SK-N-MC (cell line): ENCODE measurements around the gene TLR9.

Experiments
- DNase-seq: peaks from one replicate; pipeline ENCODE4 v3.0.0-alpha.2; 2011; ENCODE audit warnings: low read depth, low spot score
- H3K27ac ChIP-seq: fragments of 200-600 bp; sonication (generic); 2 replicates; pipeline ENCODE4 v1.5.1; 2016; ENCODE audit warnings: mixed run types
- H3K36me3 ChIP-seq: fragments of 200-600 bp; sonication (generic); 2 replicates; pipeline ENCODE4 v1.6.1; 2017; ENCODE audit warnings: antibody characterized with exemption, low read length, mixed read lengths; ENCODE audit not compliant: insufficient read depth
- H3K4me3 ChIP-seq: fragments of 200-600 bp; sonication (generic); 2 replicates; pipeline ENCODE4 v1.5.1; 2016
- H3K9ac ChIP-seq: fragments of 200-600 bp; sonication (generic); 2 replicates; pipeline ENCODE4 v1.8.0; 2017; ENCODE audit warnings: mixed run types, mixed read lengths; ENCODE audit not compliant: insufficient read length
- H3K9me3 ChIP-seq: fragments of 200-600 bp; sonication (generic); 2 replicates; pipeline ENCODE4 v1.6.1; 2017; ENCODE audit warnings: low read depth, mild to moderate bottlenecking, antibody characterized with exemption, low read length, moderate library complexity, mixed read lengths
- EZH2 ChIP-seq: fragments of 200-600 bp; sonication (generic); IDR thresholded peaks from one replicate; pipeline ENCODE4 v1.6.1; 2017; ENCODE audit warnings: antibody characterized with exemption
- FOXP2 ChIP-seq: optimal IDR thresholded peaks from 2 replicates; pipeline ENCODE3; 2011; ENCODE audit warnings: mild to moderate bottlenecking, moderate library complexity; ENCODE audit not compliant: insufficient read depth; ENCODE audit errors: extremely low read length, control extremely low read depth
- POLR2AphosphoS5 ChIP-seq: IDR thresholded peaks from 2 replicates; pipeline ENCODE4 v1.6.1; 2012; ENCODE audit warnings: mild to moderate bottlenecking, low read depth, low read length, borderline replicate concordance

TLR9 gene

DNA sequence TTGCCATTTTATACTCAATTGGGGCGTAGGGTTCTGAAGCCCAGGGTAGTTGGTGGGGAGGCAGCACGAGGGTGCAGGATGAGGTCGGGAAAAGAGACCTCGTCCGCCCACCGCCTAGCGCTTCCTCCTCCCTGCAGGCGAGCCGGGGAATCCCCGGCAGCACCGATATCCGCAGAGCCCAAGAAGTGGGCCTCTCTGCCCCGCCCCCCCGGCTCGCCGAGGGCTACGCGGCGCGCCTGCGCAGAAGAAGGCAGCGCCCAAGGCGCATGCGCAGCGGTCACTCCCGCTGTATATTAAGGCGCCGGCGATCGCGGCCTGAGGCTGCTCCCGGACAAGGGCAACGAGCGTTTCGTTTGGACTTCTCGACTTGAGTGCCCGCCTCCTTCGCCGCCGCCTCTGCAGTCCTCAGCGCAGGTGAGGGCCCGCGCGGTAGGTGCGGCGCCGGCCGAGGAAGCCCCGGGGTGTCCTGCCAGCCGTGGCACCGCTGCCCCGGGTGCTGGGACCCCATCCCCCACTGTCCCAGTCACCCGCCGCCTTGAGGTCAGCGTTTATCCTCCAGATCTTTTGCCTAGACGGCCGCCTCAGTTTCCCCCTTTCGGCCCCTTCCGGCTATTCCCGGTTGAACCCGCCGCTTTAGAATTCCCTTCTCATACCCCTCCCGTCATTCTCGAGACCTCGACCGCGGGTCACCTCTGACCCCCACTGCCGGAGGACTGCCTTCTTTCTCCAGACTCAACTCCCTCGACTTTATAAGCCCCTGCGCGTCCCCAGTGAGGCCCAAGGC is 27.4 kb downstream of the TLR9 start, which contains the start of gene ALAS1:
TSS of gene ALAS1 (plus strand) at position 319 of the 784 bp plus-strand sequence. CDS start 1,082 bp downstream, outside the sequence.
- Histone ChIP-seq H3K9ac (peak within 1 kb of the TSS; percentile 83), H3K36me3 (peaks cover 19% of the 10 kb centered on the region), H3K9me3 (no peaks in the 10 kb centered on the region), H3K4me3 (peak within 1 kb of the TSS; percentile 83), H3K27ac (no peak within 1 kb of the TSS)
- TF ChIP-seq POLR2AphosphoS5, result peak; percentile 89
- no peak for TF ChIP-seq FOXP2
- TF ChIP-seq EZH2, result no peak
- peak; percentile 6 for DNase-seq

DNA sequence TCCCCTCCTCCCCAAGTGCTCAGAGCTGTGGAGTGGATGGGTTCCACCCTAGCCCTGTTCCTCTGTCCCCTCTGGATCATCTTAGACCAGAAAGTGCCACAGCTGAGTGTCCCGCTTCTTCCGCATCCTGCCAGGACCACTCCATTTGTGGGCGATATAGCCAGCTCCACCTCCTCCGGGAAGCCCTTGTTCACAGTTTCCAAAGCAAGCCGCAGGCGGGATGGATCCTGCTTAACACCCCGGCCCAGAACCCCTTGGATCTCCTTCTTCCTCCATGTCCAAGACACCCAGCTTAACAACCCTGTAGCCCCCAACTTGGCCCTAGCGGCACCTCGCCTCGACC is 28.0 kb downstream of the TLR9 start:
- Histone ChIP-seq H3K36me3 (peaks cover 14% of the 10 kb centered on the region), H3K27ac (no peak overlapping the region), H3K9me3 (no peaks in the 10 kb centered on the region), H3K9ac (peak overlapping the region; percentile 37), H3K4me3 (peak overlapping the region; percentile 83)
- no peak for DNase-seq
- TF ChIP-seq FOXP2 (no peak), EZH2 (no peak), POLR2AphosphoS5 (no peak)

DNA sequence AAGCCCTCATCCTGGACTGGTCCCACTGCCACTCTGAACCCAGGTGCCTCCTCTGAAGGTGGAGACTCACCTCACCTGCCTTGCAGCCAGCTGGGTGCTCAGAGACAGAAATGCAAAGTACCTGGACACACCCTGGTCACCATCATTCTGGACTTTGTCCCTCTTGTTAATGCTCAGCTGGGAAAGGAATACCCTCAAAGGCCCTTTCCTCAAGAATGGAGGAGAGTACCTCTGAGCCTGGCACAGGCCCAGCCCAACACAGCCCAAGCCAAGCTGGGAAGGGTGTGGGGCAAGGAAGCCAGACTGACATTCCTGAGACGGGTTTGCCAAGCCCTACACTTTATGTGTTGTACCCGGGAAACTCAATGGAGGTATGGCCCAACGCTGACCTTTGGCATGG is 28.5 kb downstream of the TLR9 start:
- H3K9ac ChIP-seq, result no peak overlapping the region
- no peaks in the 10 kb centered on the region for H3K9me3 ChIP-seq
- no peak overlapping the region for H3K27ac ChIP-seq
- no peak overlapping the region for H3K4me3 ChIP-seq
- TF ChIP-seq FOXP2 (no peak), POLR2AphosphoS5 (no peak), EZH2 (no peak)
- peaks cover 10% of the 10 kb centered on the region for H3K36me3 ChIP-seq
- DNase-seq, result no peak

DNA sequence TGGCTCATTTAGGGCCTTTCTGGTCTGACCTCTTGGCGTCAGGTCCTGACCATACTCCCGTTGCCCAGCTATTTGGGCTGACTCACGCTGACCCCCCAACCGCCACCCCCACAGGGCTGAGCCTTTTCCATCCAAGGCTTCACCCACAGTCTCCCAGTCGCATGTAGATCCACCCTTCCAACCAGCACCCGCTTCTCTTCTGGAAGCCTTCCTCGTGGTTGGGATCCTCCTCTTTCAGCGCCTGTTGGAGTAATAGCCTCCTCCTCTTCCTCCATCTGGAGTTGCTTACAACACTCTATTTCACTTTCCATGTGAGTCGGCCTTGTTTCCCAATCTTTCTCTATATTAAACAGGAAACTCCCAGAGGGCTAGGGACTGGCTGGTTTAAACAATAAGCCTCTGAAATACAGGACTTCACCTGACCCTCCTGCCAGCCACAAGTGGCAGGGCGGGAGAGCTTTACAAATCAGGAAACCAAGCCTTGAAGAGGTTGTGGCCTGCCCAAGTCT is 29.6 kb downstream of the TLR9 start:
- Histone ChIP-seq H3K4me3 (no peak overlapping the region), H3K9ac (no peak overlapping the region), H3K36me3 (peaks cover 4% of the 10 kb centered on the region; the same call in 1 of the 2 replicates), H3K27ac (no peak overlapping the region), H3K9me3 (no peaks in the 10 kb centered on the region)
- DNase-seq, result no peak
- TF ChIP-seq POLR2AphosphoS5, result no peak
- no peak for TF ChIP-seq FOXP2
- no peak for TF ChIP-seq EZH2

DNA sequence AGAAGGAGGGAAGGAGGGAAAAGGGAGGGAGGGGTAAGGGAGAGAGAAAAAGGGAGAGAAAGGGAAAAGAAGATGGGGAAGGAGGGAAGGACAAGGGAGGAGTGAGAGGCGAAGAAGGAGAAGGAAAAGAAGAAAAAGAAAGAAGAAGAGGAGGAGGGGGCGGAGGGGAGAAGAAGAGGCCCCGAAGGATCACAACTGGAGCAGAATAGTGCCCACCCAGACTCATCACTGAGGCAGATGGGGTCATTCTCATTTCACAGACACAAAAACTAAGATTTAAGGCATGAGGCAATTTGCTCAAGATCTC is 30.2 kb downstream of the TLR9 start:
- H3K9me3 ChIP-seq, result no peaks in the 10 kb centered on the region
- no peak overlapping the region for H3K4me3 ChIP-seq
- H3K36me3 ChIP-seq, result no peaks in the 10 kb centered on the region; the same call in 1 of the 2 replicates
- DNase-seq, result no peak
- H3K27ac ChIP-seq, result no peak overlapping the region
- TF ChIP-seq FOXP2 (no peak), POLR2AphosphoS5 (no peak), EZH2 (no peak)
- no peak overlapping the region for H3K9ac ChIP-seq

DNA sequence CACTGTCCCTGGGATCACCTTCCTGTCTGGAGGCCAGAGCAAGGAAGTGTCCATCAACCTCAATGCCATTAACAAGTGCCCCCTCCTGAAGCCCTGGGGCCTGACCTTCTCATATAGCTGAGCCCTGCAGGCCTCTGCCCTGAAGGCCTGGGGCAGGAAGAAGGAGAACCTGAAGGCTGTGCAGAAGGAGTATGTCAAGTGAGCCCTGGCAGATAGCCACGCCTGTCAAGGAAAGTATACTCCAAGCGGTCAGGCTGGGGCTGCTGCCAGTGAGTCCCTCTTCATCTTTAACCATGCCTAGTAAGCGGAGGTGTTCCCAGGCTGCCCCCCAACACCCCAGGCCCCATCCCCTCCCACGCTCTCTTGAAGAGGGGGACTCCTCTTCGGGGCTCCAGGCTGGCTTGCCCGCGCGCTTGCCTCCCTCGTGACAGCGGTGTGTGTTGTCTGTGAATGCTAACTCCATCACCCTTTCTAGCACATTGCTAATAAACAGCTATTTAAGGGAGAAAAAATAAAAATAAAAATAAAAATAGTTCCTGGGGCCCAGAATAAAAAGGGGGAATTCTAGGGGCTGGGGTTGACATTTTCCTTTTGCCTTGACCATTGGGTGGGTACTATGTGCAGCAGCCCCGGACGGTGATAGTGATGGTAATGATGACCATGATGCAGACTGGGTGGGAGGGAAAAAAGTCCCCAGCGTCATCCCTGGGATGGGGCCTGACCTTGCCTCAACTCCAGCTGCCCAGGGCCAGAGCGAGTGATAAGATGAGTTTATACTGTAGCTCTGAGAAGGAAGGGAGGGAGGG is 30.8 kb downstream of the TLR9 start:
- DNase-seq, result no peak
- Histone ChIP-seq H3K36me3 (no peaks in the 10 kb centered on the region), H3K4me3 (no peak overlapping the region), H3K27ac (no peak overlapping the region), H3K9me3 (no peaks in the 10 kb centered on the region), H3K9ac (no peak overlapping the region)
- no peak for TF ChIP-seq EZH2

DNA sequence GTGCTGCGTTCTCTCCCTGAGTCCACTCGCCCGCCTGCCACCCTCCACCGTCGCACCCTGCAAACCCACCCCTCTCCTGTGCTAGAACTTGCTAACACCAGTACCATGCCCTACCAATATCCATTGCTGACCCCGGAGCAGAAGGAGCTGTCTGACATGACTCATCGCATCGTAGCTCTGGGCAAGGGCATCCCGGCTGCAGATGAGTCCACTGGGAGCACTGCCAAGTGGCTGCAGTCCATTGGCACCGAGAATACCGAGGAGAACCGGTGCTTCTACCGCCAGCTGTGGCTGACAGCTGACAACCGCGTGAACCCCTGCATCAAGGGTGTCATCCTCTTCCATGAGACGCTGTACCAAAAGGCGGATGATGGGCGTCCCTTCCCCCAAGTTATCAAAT is 32.4 kb downstream of the TLR9 start:
- Histone ChIP-seq H3K9me3 (no peaks in the 10 kb centered on the region), H3K27ac (no peak overlapping the region), H3K4me3 (no peak overlapping the region), H3K36me3 (no peaks in the 10 kb centered on the region), H3K9ac (no peak overlapping the region)
- DNase-seq, result no peak
- TF ChIP-seq EZH2, result no peak
- no peak for TF ChIP-seq FOXP2

DNA sequence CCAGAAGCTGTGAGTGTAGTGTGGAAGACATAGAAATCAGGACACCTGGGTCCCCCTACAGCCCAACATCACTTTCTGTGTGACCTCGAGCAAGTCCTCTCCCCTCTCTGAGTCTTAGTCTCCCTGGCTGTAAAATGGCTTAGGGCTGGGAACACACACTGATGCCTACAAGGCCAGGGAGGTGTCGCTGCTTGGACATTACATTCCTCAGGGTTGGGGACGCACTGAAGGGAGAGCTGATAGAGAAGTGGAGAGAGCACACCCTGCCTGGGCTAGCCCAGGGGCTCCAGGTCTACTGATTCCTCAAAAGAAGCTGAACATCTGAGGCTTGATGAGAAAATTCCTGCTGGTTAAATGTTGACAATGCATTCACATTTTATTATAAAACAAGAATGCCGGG is 33.8 kb downstream of the TLR9 start:
- no peak for DNase-seq
- TF ChIP-seq EZH2 (no peak), FOXP2 (no peak), POLR2AphosphoS5 (no peak)
- Histone ChIP-seq H3K4me3 (no peak overlapping the region), H3K9me3 (no peaks in the 10 kb centered on the region), H3K9ac (no peak overlapping the region), H3K27ac (no peak overlapping the region), H3K36me3 (no peaks in the 10 kb centered on the region)
